GM18870 (cell line): ENCODE data around the gene ADRA2A.

Experiments used
- ATAC-seq: cut with Tn5 transposase; IDR thresholded peaks from one replicate; pipeline ENCODE4 v1.9.1; 2021; ENCODE audit warnings: moderate library complexity; ENCODE audit not compliant: unreplicated experiment

Gene ADRA2A

DNA sequence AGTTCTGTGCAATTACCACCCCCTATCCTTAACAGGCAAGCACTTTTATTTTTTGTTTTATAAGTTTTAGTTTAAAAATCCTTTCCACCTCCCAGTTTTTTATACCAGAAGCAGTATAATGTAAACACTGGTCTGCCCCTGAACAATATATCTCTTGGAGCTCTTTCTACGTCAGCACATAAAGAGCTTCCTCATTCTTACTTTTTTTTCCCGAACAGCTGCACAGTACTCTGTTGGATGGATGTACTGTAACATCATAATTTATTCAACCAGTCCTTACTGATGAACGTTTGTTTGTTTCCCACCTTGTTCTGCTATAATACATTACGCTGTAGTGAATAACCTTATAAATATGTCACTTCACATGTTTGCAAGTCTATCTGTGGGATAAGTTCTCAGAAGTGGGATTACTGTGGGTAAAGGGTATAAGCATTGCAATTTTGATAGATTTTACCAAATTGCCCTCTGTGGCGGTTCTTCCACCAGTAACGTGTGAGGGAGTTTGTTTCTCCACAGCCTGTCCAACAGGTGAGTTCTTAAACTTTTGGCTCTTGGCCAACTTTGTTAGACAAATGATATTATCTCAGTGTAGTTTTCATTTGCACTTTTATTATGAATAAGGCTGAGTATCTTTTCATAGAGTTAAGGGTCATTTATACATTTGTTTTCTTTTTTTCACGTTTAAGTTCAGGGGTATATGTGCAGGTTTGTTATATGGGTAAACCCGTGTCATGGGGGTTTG lies 32.8 kb downstream of the ADRA2A start:
- no peak for ATAC-seq

DNA sequence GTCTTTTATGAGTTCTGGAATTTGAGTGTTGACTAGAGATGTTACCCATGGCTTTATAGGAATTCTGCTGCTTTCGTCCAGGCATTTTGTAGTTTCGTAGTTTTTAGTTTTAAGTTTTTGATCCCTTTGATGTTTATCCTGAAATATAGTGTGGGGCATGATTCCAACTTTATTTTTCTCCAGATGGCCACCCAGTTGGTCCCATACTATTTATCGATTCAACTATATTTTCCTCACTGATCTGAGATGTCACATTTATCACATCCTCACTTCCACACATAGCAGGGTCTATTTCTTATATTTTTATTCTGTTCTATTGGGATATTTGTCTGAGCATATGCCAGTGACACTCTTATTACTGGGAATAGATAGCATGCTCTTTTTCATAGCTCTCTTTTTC lies 33.9 kb downstream of the ADRA2A start:
- no peak for ATAC-seq

DNA sequence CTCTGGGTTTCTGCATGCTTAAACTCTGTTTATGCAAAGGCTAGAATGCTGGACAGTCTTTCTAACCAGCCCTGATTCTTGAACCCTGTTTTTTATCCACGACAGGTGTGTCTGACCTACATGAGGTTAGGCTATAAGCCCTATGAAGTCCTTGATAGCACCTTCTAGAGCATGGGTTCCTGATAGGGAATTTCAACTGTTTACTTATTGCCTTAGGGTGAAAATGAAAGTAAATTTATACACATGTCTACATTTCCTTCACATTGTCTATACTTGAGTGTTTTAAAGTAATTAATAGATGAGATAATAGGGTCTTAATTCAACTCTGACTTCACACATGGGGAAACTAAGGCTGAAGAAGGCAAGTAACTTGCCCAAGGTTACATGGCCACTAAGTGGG lies 35.5 kb downstream of the ADRA2A start:
- no peak for ATAC-seq

DNA sequence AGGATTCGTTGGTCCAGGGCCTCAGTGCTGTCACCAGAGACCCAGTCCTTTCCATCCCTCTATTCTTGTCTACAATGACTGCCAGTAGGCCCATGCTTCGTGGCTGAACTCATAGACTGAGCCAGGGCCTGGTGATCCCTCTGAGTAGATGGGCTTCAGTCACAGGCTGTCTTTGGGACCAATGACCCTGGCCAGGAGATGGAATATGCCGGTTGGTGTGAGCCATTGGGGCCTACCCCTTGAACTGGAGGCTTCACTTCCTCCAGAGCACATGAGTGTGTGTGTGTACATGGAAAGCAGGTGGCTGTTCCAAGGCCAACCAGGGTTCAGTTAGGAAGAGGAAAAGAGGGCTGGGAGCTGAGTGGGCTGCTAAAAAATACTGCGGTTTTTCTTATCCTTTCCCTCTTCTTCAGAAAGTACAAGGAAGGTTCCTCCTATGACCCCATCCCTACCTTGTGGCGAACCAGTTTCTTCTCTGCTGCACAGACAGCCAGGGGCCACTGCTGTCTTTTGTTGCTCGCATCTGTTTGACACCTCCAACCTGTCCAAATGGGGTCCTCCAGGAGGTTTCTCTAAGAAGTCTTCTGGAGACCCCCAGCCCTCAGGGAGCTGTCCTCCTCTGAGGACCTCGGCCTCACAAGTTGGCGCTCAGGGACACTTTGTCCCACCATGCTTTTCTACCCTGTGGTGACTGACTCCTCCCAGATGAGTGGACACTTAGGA lies 36.6 kb downstream of the ADRA2A start:
- ATAC-seq = no peak

DNA sequence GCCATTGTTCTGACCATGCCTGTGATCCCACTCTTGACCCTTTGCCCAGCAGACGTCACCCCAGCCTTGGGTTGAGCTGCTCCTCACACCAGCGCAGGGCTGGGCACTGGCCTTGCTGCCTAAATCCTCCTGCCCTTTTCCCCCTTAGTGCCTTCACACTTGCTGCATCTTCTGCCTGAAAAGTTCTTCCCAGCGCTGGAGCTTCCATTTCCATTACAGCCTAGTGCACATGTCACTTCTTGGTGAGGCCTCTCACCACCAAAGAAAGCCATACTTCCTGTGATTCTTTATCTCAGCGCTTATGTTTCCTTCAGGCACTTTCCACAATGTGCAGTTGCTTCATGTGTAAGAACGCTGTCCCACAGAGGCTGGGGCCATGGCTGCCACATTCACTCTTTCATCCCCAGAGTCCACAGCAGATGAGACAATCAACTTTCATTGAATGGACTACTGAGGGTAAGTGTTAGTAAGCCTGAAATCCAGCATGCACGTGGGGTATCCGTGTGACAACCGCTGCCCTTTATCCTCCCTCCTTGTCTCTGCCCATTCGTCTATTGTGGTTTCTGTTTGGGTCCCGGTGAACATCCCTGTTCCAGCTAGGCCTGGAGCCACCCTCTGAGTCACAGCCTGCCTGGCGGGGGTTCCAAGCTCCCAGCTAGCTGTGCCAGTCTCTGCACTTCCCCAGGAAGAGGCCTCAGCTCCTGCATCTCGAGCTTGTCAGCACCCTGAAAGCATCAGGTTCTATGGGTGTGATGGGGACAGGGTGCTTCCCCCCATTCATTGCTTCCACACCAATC lies 37.3 kb downstream of the ADRA2A start:
- no peak for ATAC-seq

DNA sequence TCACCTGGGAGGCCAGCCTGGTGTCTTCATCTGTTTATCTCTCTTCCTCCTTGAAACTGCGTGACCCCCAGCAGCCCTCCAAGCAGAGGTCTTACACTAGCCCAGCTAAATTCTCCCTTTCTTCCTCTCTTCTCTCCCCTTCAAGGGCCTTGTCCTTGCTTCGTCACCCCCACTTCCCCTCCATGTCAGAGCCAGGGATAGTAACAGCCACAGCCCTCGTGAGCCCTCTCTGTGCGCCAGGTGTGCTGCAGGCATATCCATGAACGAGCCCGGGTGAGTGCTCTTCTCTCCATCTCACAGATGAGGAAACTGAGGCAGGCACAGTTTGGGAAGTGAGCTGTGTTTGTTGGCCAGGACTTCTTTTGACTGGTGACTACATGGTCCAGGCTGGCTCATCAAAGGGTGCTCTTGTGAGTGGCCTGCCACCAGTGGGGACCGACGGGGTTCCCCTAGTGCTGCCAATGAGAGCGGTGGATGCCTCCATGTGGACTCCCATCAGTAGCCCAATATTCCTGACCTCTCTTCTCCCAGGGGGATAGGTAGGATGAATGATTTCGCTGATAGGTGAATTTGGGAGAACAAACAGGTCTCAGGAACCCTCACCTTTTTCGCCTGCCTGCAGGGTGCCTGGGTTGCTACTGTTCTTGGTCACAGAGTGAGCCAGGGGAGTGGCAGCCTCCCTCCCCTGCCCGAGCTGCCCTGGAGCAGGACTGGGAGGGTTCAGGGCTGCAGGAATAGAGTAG lies 38.1 kb downstream of the ADRA2A start:
- no peak for ATAC-seq

DNA sequence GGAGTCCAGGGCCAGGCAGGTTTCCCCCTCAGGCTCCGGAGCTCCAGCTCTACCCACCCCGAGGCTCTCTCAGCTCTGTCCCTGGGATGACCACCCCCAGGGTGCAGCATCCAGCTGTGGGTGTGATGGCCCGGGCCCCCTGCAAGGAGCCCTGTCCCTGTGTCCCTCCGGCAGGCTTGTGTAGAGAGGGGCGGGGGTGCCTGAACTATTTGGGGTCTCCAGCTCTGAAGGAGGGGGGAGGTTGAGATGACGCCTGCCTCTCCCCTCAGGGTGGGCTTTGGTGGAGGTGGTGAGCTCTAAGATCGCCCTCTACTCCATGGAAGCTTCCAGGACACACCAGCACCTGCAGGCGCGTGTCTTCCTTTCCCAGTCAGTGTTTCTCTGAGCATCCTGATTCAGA lies 39.4 kb downstream of the ADRA2A start:
- no peak for ATAC-seq

DNA sequence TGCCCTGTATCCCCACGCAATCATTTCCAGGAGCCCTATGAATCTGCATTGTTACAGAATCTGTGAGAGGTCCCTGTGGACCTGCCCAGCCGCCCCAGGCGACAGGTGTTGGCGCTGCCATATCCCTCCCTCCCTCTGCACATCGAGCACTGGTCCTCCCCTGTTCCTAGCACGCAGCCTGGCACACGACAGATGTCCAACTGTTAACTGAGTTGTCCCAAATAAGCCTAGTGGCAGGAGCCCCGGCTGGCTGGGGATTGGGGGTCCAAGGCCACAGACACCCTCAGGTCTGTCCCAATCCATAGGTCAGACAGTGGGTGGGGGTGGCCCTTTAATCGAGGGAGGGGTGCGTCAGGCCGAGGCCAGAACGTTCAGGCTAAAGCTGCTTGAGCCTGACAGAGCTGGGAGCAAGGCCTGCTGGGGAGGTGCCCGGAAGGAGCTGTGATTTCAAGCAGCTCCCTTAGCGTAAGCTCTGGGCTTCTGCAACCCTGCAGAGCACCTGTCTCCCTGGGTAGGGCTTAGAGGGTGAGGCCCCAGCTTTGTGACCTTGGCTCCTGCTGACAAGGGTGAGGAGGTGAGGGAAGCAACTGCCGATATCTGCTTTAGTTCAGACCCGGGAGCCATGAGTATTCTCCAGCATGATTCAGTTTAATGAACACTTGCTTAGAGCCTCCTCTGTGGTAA lies 40.1 kb downstream of the ADRA2A start:
- ATAC-seq = no peak

DNA sequence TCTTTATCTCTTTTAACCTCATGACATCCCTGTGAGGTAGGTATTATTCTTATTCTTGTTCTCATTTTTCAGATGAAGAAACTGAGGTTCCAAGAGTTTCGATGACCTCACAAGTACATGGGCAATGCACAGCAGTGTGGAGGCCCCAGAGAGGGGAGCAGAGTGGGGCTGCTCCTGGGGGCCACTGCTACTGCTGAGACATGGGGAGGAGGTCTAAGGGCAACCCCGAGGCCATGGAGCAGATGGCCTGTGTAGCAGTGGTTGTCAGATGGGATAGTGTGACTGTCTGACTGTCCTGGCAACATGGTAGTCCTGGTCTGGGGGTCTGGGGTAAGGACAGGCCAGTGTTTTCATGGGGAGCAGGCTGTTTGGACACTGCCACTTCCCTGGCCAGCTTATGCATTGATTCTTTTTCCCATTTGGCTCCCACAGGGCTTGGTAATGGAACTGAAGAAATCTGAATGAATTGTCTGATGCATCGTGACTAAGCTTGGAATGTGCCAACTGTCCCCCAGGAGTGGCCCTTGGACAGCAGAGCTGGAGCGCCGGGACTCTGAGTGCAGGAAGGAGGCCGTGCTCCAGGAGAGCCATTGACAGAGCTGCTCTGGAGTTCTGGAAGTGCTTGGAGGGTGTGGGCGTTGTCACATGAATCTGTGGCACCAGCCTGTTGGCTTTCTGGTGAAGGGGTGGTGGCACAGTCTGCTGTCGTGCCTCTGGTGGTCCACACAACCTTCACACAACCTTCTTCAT lies 40.9 kb downstream of the ADRA2A start:
- no peak for ATAC-seq

DNA sequence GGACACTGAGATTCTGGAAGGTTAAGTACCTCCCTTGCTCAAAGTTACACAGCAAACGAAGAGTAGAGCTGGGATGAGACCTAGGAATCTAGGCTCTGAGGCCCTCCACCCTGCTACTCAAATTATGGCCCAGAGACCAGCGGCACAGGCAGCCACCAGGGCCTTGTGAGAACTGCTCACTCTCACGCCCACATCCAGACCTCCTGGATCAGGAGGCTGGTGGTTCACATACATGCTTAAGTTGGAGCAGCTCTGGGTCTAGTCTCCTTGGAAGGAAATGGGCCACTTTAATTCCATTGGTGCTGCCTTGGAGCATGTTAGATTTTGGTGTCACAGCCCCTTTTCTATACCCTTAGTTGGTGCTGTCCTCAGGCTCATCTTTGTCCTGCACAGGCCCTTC lies 41.9 kb downstream of the ADRA2A start:
- ATAC-seq = no peak

DNA sequence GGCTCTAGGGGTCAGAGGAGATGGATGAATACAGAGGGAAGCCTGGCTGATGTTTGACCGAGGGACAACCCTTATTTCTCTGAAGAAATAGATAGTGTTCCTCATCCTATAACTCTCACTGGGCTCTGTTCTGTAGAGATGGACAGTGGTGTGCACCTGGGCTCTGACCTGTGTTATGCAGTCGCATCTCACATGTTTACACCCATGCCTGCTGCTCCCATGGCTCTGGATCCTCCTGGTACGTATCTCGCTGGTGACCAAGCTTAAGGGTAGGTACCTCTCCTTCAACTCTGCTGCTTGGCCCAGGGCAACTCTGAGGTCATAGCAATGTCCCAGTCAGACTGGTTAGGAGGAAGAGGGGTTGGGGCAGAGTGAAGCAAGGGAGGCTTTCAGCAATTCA lies 42.8 kb downstream of the ADRA2A start:
- no peak for ATAC-seq

DNA sequence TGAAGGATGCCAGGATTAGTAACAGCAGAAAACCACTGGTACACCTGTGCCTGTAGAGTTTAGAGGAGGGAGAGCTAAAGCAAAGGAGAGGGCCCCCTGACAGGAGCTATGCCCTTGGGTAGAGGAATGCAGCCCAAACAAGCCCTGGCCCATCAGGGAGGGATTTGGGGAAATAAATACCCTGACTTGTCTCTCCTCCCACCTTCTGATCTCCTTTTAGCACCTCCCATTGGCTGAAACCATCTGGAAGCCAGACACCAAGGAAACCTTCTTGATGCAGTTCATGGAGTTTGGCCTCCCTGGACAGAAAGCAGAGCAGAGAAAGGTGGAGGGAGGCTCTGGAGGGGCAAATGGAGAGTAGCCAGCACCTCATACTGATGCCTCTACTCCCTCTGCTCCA lies 45.3 kb downstream of the ADRA2A start:
- ATAC-seq = no peak

DNA sequence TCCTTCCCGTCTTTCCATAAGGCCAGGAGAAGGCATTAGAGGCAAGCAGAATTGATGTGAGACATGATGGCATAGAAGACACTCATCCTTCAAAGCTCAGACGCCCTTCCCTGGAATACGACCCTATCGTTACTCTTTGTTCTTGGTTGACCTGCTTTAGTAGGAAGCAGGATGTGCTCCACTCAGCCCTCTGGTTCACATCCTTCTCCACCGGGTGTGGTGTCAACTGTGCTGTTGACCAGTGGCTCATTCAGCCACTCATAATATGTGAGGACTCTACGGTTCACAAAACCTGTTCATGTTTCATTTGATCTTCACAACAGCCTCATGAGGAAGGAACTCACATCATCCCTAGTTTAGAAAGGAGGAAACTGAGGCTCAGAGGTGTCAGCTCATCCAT lies 47.1 kb downstream of the ADRA2A start:
- no peak for ATAC-seq

DNA sequence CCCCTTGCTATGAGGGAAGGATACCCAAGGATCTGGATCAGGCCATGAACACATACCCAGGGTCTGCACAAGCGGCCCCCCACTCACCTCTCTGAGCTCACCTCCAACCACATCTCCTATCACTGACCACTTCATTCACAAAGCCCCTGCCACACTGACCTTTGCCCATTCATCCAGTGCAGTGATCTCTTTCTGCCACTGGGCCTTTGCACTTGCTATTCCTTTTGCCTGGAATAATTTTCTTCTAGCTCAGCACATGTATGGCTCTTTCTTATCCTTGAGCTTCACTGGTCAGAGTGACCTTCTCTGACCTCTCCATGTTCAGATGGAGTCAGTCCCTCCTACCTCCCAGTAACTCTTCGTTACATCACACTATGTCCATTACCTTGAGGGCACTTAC lies 48.3 kb downstream of the ADRA2A start:
- no peak for ATAC-seq

DNA sequence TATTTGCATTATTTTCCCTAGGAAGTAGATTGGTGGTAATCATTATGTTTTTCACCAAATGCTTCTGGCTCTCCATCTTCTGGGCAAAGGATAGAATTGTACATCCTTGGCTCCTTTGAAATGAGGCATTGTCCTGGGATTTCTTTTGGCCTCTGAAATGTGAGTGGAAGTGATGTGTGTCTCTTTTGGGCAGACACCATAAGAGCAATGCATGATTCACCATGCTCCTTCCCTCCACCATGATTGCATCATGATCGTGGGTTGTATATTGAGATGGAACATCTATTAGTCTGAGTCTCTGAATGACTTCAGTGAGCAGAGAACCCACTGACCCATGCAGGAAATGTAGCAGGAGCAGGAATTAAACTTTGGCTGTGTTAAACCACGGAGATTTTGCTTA lies 49.2 kb downstream of the ADRA2A start:
- no peak for ATAC-seq

DNA sequence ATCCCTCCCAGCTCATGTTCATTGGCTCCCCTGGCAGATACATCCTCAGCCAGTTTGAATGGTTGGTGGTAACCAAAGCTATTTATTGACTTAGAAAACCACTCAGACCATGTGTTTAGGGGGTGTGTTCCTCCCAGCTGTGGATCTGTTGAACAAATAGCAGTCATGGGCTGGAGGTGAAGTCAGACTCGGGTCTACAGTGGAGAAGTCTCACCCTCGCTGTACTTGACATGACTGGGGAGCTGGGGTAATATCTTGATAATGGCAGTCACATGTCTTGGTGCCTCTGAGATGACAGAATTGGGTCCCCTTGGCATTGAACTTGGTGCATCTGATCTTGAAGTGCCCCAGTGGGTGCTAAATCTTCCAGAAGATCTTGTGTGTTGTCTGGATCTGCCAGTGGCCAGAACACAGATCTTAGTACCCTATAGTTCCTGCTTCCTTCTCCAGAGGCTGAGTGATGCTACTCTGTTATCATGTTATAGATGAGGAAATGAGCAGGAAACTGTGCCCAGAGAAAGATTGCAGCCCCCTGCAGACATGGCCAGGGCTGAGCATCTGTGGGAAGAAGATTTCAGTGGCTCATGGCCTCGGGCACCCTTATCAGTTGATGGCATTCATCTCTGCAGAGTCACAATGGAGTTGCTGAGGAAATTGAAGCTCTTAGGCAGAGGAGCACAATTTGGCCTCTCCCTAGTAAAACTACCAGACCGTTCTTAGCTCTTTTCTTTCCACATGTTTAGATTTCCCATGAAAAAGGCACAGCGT lies 50.4 kb downstream of the ADRA2A start:
- no peak for ATAC-seq

DNA sequence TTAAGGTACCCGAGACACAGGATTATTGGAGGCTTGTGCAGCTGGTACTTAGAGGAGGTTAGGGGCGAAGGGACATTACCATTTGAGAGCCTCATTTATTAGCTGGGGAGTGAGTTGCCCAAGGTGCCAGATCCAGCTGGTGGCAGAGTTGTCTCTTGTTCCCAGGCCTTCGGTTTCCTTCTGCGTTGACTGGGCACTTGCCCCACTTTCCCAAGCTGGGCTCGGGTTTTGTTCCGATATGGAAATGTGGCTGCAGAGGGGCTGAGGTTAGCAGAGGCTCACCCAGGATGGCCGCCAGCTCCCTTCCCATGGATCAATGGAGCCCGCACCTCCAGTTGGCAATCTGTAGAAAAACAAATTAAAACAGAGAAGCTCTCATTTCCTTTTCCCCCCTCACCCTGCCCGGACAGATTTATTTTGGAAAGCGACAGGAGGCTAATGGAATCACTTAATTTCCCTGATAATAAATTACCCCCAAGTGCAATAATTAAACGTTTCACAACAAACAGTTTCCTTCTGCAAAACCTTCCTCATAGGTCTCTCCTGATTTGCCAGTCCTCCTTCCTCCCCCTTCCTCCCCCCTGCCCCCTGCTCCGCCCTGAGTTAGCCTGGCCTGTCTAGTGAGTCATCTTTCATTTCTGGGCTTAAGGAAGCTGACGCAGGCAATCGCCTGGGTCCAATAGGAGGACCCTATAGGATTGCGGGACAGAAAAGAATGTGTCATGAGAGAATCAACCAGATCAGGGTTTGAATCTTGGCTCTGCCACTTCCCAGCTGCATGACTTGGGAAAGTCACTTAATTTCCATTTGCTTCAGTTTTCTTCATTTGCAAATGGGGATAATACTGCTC lies 51.7 kb downstream of the ADRA2A start:
- no peak for ATAC-seq

DNA sequence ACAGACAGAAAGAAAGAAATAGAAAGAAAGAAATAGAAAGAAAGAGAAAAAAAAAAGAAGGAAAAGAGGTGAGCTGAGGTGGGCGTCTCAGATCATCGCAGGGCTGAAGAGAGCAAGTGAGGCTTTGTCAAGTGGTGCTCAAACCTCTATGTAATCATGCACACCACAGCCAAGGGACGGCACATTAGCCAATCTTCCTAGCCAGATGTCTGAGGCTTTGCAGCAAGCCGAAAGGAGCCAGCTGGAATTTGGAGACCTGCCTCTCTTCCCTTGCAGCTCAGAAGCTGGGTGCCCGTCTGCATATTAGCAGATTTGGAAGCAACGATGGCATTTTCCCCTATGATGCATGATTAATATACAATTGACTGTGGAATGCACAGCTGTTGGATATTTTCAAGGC lies 52.5 kb downstream of the ADRA2A start:
- no peak for ATAC-seq
